Ovary (tissue), 9 donors: Measurements from ENCODE around the gene DLEU7. TPM values are rescaled to one million over a fixed set of nuclear protein-coding genes. Genes with fewer than 3 reads are reported as not detected.

Experiments used
- DNase-seq, 5 donors: peaks; one replicate each; pipeline ENCODE4 v3.0.0-alpha.2; 2019 to 2020
- H3K27ac ChIP-seq, 2 donors: fragments of 200-600 bp; one replicate each; pipeline versions ENCODE4 v1.5.1 to v1.8.0; 2019 to 2022
- H3K27me3 ChIP-seq: fragments of 200-600 bp; one replicate; pipeline ENCODE4 v1.8.0; 2022
- H3K36me3 ChIP-seq: fragments of 200-600 bp; sonication (generic); one replicate; pipeline ENCODE4 v1.5.1; 2019
- H3K4me1 ChIP-seq: one replicate; pipeline ENCODE4 v1.8.1; 2013; ENCODE audit warnings: mild to moderate bottlenecking, moderate library complexity; ENCODE audit not compliant: insufficient read depth
- H3K4me3 ChIP-seq: fragments of 200-600 bp; sonication (generic); one replicate; pipeline ENCODE4 v1.5.1; 2017
- H3K9me3 ChIP-seq, 2 donors: fragments of 200-600 bp in 1 of 2; sonication (generic) in 1 of 2; one replicate each; pipeline versions ENCODE4 v1.5.1 to v1.8.1; 2013 to 2019; ENCODE audit warnings: mild to moderate bottlenecking in 1 of 2, moderate library complexity in 1 of 2
- CTCF ChIP-seq, 3 donors: fragments of 450-650 bp in 2 of 3; fragments of 200-600 bp in 1 of 3; IDR thresholded peaks; one replicate each; pipeline versions ENCODE4 v1.5.1 to v1.8.0; 2016 to 2022; ENCODE audit warnings: antibody characterized with exemption in 3 of 3, mild to moderate bottlenecking in 1 of 3
- EP300 ChIP-seq: sonication (generic); formaldehyde crosslinking; IDR thresholded peaks from one replicate; pipeline ENCODE4 v1.6.1; 2017; ENCODE audit warnings: antibody characterized with exemption
- POLR2A ChIP-seq: fragments of 450-650 bp; IDR thresholded peaks from one replicate; pipeline ENCODE4 v1.6.1; 2017; ENCODE audit warnings: antibody characterized with exemption, mild to moderate bottlenecking, moderate library complexity
- WGBS, 3 donors: extraction: QIAGEN DNeasy Blood & Tissue Kit in 1 of 3; methylation state at CpG; one replicate each; pipeline versions ENCODE4 v1.1.5 to v1.1.7; 2013 to 2017; 5-methylcytosine and 5-hydroxymethylcytosine counted together
- intact Hi-C, 4 donors: fragments of 100-400 bp; cut with DNase I; formaldehyde crosslinking; loops; one replicate each; pipeline versions ENCODE4 v1.11.0 to v1.15.1; 2022 to 2023
- polyA plus RNA-seq, 2 donors: library from polyadenylated mRNA; stranded (reverse); fragments of 200-250 nt in 1 of 2; fragments of 350-450 nt in 1 of 2; fragmentation: Illumina TruSeq in 1 of 2; extraction: RNeasy Lipid Tissue Mini Kit (QIAGEN cat#74804) in 1 of 2; gene quantifications; one replicate each; pipeline ENCODE4 v1.2.3, GENCODE V29; 2013 to 2014
- total RNA-seq, 7 donors: library from RNA; depleted of rRNA in 2 of 7; stranded (reverse); fragments of >200 nt in 2 of 7; fragmentation: NEBNext Ultra II Directional in 3 of 7; extraction: Animal tissue kit (Norgen Biotek cat#: 25700) in 3 of 7; gene quantifications; one replicate each; pipeline versions ENCODE4 v1.1.0 to v1.2.4, GENCODE V29; 2016 to 2023
- donor health status: DM: no; HTN: no; CAD: no; lungs with moderate emphysema.
- donor health status: DM: no; HTN: no; CAD: no.
- donor health status: Bipolar disorder and iron deficiency.
- donor health status: DM: yes; HTN: yes; CAD: no.
- donor health status: DM: no; HTN: no; CAD: no.
- donor health status: DM: yes; HTN: yes; CAD: no.

Gene DLEU7
- total and polyA plus RNA-seq, 9 donors: 0.05 to 0.65 (median 0.24) TPM; not detected in 3

- H3K4me1 ChIP-seq: no peaks in the 10 kb centered on the region
- no peak for DNase-seq
- no peak overlapping the region for H3K4me3 ChIP-seq
- intact Hi-C loops: no loop called here
- TF ChIP-seq POLR2A (no peak), EP300 (no peak), CTCF (IDR thresholded peaks at IDR 0.05) (no peak)
- no peak overlapping the region for H3K27ac ChIP-seq
- no peaks in the 10 kb centered on the region for H3K36me3 ChIP-seq
- H3K9me3 ChIP-seq: no peaks in the 10 kb centered on the region
- WGBS, 3 donors: 82 to 87% (median 83%) methylated on average over 4 of the region's 4 CpGs
- H3K27me3 ChIP-seq: no peaks in the 10 kb centered on the region
Measured at GRCh38 chr13:50810468-50810867, 33.0 kb downstream of the DLEU7 start.

GRCh38 chr13:50809133-50810090 lies 34.1 kb downstream of the DLEU7 start:
- 59 to 69% (median 67%) methylated on average over 8 of the region's 8 CpGs for WGBS, 3 donors
- H3K27me3 ChIP-seq: no peaks in the 10 kb centered on the region
- intact Hi-C loops: loop anchor here in 1 of 4 donors (10.0 kb wide), 1 partner anchor 835 kb away; no protein-coding TSS in a partner anchor

GRCh38 chr13:50805805-50806204 lies 37.7 kb downstream of the DLEU7 start:
- no peak overlapping the region for H3K4me3 ChIP-seq
- no peaks in the 10 kb centered on the region for H3K36me3 ChIP-seq
- no peaks in the 10 kb centered on the region for H3K9me3 ChIP-seq
- no peak overlapping the region for H3K27ac ChIP-seq
- no peak for DNase-seq
- no peaks in the 10 kb centered on the region for H3K27me3 ChIP-seq
- H3K4me1 ChIP-seq: no peaks in the 10 kb centered on the region
- TF ChIP-seq CTCF (IDR thresholded peaks at IDR 0.05) (no peak), EP300 (no peak), POLR2A (no peak)
- intact Hi-C loops: loop anchor here in 1 of 4 donors (10.0 kb wide), 1 partner anchor 831 kb away; no protein-coding TSS in a partner anchor

More at GRCh38 chr13:50809133-50810090, 34.1 kb downstream of the DLEU7 start:
- H3K27ac ChIP-seq: no peak overlapping the region
- H3K4me1 ChIP-seq: no peaks in the 10 kb centered on the region
- H3K36me3 ChIP-seq: no peaks in the 10 kb centered on the region
- no peak for TF ChIP-seq CTCF (IDR thresholded peaks at IDR 0.05)
- TF ChIP-seq POLR2A: no peak
- TF ChIP-seq EP300: no peak
- no peak overlapping the region for H3K4me3 ChIP-seq
- no peaks in the 10 kb centered on the region for H3K9me3 ChIP-seq
- DNase-seq: no peak

- intact Hi-C loops: loop anchor here in 1 of 4 donors (10.0 kb wide), 1 partner anchor 827 kb away; no protein-coding TSS in a partner anchor
- Histone ChIP-seq H3K4me3 (no peak overlapping the region), H3K27me3 (no peaks in the 10 kb centered on the region), H3K27ac (no peak overlapping the region), H3K4me1 (no peaks in the 10 kb centered on the region), H3K9me3 (no peaks in the 10 kb centered on the region), H3K36me3 (no peaks in the 10 kb centered on the region)
- peak in 4 of 5 donors; percentile 12 to 47 (median 20) for DNase-seq
- WGBS, 3 donors: 32 to 38% (median 32%) methylated on average over 13 of the region's 13 CpGs
- no peak for TF ChIP-seq POLR2A
- TF ChIP-seq CTCF (IDR thresholded peaks at IDR 0.05): peak in 1 of 3 donors; percentile 8
Measured at GRCh38 chr13:50801087-50801931, 42.2 kb downstream of the DLEU7 start.
